Endothelial cell of umbilical vein (primary cell): Measurements from ENCODE around the gene COX4I1. TPM values are rescaled to one million over a fixed set of nuclear protein-coding genes. Genes with fewer than 3 reads are reported as not detected.

Experiments
- BruUV-seq: library from RNA; stranded (reverse); fragments of 400-500 nt; replicated peaks from 2 replicates; lab custom pipeline; 2021; lab: Mats Ljungman, UMichigan
- CTCF ChIA-PET: fragments of 300-600, 350-600 bp; sonication (Branson Sonifier 250); formaldehyde crosslinking; loops from one replicate; lab custom pipeline; 2021; ENCODE audit warnings: antibody characterized with exemption, inconsistent platforms; lab: Charles Lee
- POLR2A ChIA-PET: fragments of 300-600, 350-600 bp; sonication (Branson Sonifier 250); formaldehyde crosslinking; loops from one replicate; lab custom pipeline; 2021; ENCODE audit warnings: antibody characterized with exemption, inconsistent platforms; lab: Charles Lee
- DNase-seq: peaks from one replicate; pipeline ENCODE4 v3.0.0-alpha.2; 2011; ENCODE audit warnings: low read depth, low spot score
- FAIRE-seq: peaks from 2 replicates; lab custom pipeline; 2011; peaks lifted over from hg19 to GRCh38; lab: Jason Lieb, UNC
- H2AFZ ChIP-seq: 2 replicates; pipeline ENCODE4 v1.6.0; 2012; ENCODE audit warnings: low read depth, low read length, control low read depth, inconsistent platforms
- H3K27ac ChIP-seq: 2 replicates; pipeline ENCODE4 v1.5.1; 2011; ENCODE audit warnings: low read depth, mild to moderate bottlenecking, control low read depth, low read length, moderate library complexity; ENCODE audit not compliant: insufficient read depth
- H3K27me3 ChIP-seq, 2 experiments: 2 replicates each; pipeline versions ENCODE4 v1.6.0 to v1.6.1; 2011; ENCODE audit warnings: low read length in 2 of 2, mixed read lengths in 1 of 2; ENCODE audit not compliant: control insufficient read depth in 2 of 2, insufficient read depth in 2 of 2
- H3K36me3 ChIP-seq, 2 experiments: 2 replicates in 1 of 2; 3 replicates in 1 of 2; pipeline ENCODE4 v1.5.1; 2011; ENCODE audit warnings: low read length in 2 of 2, mild to moderate bottlenecking in 1 of 2, moderate library complexity in 1 of 2; ENCODE audit not compliant: control insufficient read depth in 2 of 2, insufficient read depth in 2 of 2; ENCODE audit errors: extremely low read depth in 1 of 2
- H3K4me1 ChIP-seq: 3 replicates; pipeline ENCODE4 v1.5.1; 2011; ENCODE audit warnings: mild to moderate bottlenecking, low read length; ENCODE audit not compliant: control insufficient read depth, insufficient read depth; ENCODE audit errors: extremely low read depth
- H3K4me2 ChIP-seq: 2 replicates; pipeline ENCODE4 v1.6.1; 2011; ENCODE audit warnings: low read length, control low read depth, mixed read lengths; ENCODE audit not compliant: insufficient read depth
- H3K4me3 ChIP-seq, 3 experiments: fragments of 200-600 bp in 1 of 3; sonication (generic), shearing (Covaris generic) in 1 of 3; replicated peaks in 1 of 3; 2 replicates each; pipeline ENCODE4 v1.5.1; 2011 to 2016; ENCODE audit warnings: control low read depth in 3 of 3, low read length in 3 of 3, mild to moderate bottlenecking in 2 of 3, inconsistent platforms in 1 of 3, low read depth in 1 of 3, moderate library complexity in 1 of 3; ENCODE audit not compliant: insufficient read depth in 1 of 3
- H3K79me2 ChIP-seq: 2 replicates; pipeline ENCODE4 v1.6.0; 2012; ENCODE audit warnings: low read length, inconsistent platforms; ENCODE audit not compliant: control insufficient read depth, insufficient read depth
- H3K9ac ChIP-seq: replicated peaks from 2 replicates; pipeline ENCODE3; 2011; ENCODE audit warnings: low read length, control low read depth; ENCODE audit not compliant: insufficient read depth; ENCODE audit errors: extremely low read depth
- H3K9me1 ChIP-seq: replicated peaks from 3 replicates; pipeline ENCODE4 v1.6.0; 2011; ENCODE audit warnings: mild to moderate bottlenecking, low read length; ENCODE audit not compliant: control insufficient read depth, insufficient read depth; ENCODE audit errors: extremely low read depth
- H3K9me3 ChIP-seq: replicated peaks from 2 replicates; pipeline ENCODE4 v1.5.1; 2012; ENCODE audit warnings: low read length, inconsistent platforms; ENCODE audit not compliant: control insufficient read depth, insufficient read depth
- H4K20me1 ChIP-seq: replicated peaks from 2 replicates; pipeline ENCODE3; 2011; ENCODE audit warnings: mild to moderate bottlenecking, low read length; ENCODE audit not compliant: control insufficient read depth, insufficient read depth; ENCODE audit errors: extremely low read depth
- EZH2 ChIP-seq: IDR thresholded peaks from 2 replicates; pipeline ENCODE4 v1.6.1; 2012; ENCODE audit warnings: borderline replicate concordance, low read depth, mild to moderate bottlenecking, moderate library complexity, low read length, inconsistent platforms; ENCODE audit not compliant: severe bottlenecking
- FOS ChIP-seq: IDR thresholded peaks from 2 replicates; pipeline ENCODE4 v1.6.1; 2011; ENCODE audit warnings: mild to moderate bottlenecking, low read length, moderate library complexity, borderline replicate concordance; ENCODE audit not compliant: insufficient read depth
- GATA2 ChIP-seq: IDR thresholded peaks from 2 replicates; pipeline ENCODE4 v1.7.0; 2011; ENCODE audit warnings: low read depth, mild to moderate bottlenecking, moderate library complexity, mixed read lengths, low read length; ENCODE audit not compliant: insufficient read length, insufficient read depth
- JUN ChIP-seq: IDR thresholded peaks from 2 replicates; pipeline ENCODE4 v1.6.1; 2011; ENCODE audit warnings: borderline replicate concordance, low read depth; ENCODE audit not compliant: insufficient read length, insufficient read depth
- MYC ChIP-seq: IDR thresholded peaks from one replicate; pipeline ENCODE4 v1.6.1; 2011; ENCODE audit warnings: mild to moderate bottlenecking, low read depth, low read length
- POLR2A ChIP-seq: IDR thresholded peaks from 2 replicates; pipeline ENCODE4 v1.6.1; 2012; ENCODE audit warnings: low read depth, mild to moderate bottlenecking, control low read depth, low read length
- POLR2AphosphoS5 ChIP-seq: IDR thresholded peaks from 2 replicates; pipeline ENCODE4 v1.6.1; 2012; ENCODE audit warnings: low read depth, mild to moderate bottlenecking, control low read depth, low read length, moderate library complexity; ENCODE audit not compliant: insufficient read depth
- dilution Hi-C: fragments of 300-500 bp; cut with MboI; formaldehyde crosslinking; loops from one replicate; pipeline ENCODE4 v1.15.0; 2019; ENCODE audit warnings: low sequenced_read_pairs; ENCODE audit not compliant: extremely low pct_ligation_motif_present
- intact Hi-C: fragments of 100-400 bp; cut with micrococcal nuclease; formaldehyde crosslinking; loops from one replicate; pipeline ENCODE4 v1.10.0; 2022
- polyA plus RNA-seq, 4 experiments: library from polyadenylated mRNA; depleted of rRNA in 3 of 4; stranded (reverse) in 3 of 4; unstranded in 1 of 4; fragments of >200 nt; gene quantifications; 2 replicates each; pipeline versions ENCODE4 v1.2.1 to v1.2.3, GENCODE V29; 2011 to 2012; ENCODE audit warnings: missing spikeins in 1 of 4
- total RNA-seq: library from RNA; stranded (reverse); gene quantifications from 2 replicates; pipeline ENCODE4 v1.2.3, GENCODE V29; 2021
- TF ChIP-seq, protein P1 (sequence below), 2 donors: IDR thresholded peaks; 1 replicate in 1 of 2; 2 replicates in 1 of 2; pipeline ENCODE4 v1.5.1; 2011; ENCODE audit warnings: low read length in 2 of 2, mild to moderate bottlenecking in 2 of 2, moderate library complexity in 2 of 2, control low read depth in 1 of 2, inconsistent platforms in 1 of 2, low read depth in 1 of 2; ENCODE audit not compliant: insufficient read depth in 1 of 2; ENCODE audit errors: extremely low read depth in 1 of 2
- TF ChIP-seq, protein P2 (sequence below): IDR thresholded peaks from 2 replicates; pipeline ENCODE4 v1.6.1; 2011; ENCODE audit not compliant: insufficient read depth, insufficient read length

COX4I1 gene
- total and polyA plus RNA-seq, 2 donors (not counting 3 experiments of a cell fraction or from before 2014, with no cell fraction given): 560 to 953 TPM

DNA sequence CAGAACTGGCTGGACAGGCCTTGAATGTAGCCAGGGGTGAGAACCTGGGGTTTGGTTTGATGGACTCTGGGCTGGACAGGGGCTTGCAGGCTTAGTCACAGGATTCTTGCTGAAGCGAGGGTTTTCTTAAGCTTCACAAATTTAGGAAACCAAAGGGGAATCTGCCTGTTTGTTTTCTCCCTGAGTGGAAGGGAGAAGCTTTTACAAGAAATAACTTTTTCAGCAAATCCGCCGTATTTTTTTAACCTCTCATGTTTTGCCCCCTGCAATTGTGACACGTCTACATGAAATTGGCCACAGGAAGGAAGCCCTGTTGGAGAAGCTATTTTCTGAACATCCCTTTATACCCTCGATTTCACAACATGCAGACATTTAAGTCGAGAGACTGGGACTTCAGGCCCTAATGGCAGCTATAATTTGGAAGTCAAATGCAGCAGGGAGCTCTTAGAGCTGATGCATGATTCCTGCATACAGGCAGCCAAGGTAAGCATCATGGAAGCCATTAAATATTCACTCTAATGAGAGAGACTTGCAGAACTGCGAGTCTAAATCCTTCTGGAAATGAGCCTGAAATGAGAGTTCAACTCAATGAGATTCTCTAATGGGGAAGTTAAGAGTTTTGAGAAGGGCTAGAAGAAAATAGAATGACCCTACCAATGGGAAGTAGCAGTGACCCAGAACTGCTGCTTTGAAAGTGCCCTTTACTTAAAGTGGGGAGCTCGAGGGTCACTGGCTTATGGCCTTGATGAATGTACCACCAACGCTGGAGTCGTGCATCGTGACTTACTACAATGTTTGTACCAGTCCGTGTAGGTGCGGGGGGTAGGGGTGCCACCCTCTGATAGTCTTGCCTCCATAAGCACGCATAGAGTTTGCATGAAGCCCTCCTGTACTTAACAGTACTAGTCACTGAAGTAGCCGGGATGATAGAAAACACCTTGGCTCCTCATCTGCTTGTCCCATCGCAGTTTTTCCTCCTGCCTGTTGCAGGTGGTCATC, 54.4 kb downstream of the COX4I1 start:
- DNase-seq (no peak), FAIRE-seq (no peak)
- Histone ChIP-seq H3K4me3 (no peak overlapping the region), H3K36me3 (no peaks in the 10 kb centered on the region), H3K27ac (no peak overlapping the region), H3K79me2 (no peaks in the 10 kb centered on the region), H2AFZ (no peak overlapping the region), H3K9me1 (no peaks in the 10 kb centered on the region), H3K9ac (no peak overlapping the region), H3K9me3 (no peaks in the 10 kb centered on the region), H3K27me3 (peaks cover 0 to 2% of the 10 kb centered on the region in 2 experiments), H4K20me1 (no peaks in the 10 kb centered on the region), H3K4me1 (no peaks in the 10 kb centered on the region), H3K4me2 (no peak overlapping the region)
- dilution Hi-C loops: no loop called here
- ChIA-PET POLR2A (no interaction called here), CTCF (interaction anchor here (1.6 kb wide), 1 partner anchor 33 kb away, joined by 7 read pairs; no protein-coding TSS in a partner anchor)
- intact Hi-C loops: no loop called here
- BruUV-seq: no TSS peak
- TF ChIP-seq, protein P1, sequence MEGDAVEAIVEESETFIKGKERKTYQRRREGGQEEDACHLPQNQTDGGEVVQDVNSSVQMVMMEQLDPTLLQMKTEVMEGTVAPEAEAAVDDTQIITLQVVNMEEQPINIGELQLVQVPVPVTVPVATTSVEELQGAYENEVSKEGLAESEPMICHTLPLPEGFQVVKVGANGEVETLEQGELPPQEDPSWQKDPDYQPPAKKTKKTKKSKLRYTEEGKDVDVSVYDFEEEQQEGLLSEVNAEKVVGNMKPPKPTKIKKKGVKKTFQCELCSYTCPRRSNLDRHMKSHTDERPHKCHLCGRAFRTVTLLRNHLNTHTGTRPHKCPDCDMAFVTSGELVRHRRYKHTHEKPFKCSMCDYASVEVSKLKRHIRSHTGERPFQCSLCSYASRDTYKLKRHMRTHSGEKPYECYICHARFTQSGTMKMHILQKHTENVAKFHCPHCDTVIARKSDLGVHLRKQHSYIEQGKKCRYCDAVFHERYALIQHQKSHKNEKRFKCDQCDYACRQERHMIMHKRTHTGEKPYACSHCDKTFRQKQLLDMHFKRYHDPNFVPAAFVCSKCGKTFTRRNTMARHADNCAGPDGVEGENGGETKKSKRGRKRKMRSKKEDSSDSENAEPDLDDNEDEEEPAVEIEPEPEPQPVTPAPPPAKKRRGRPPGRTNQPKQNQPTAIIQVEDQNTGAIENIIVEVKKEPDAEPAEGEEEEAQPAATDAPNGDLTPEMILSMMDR (IDR thresholded peaks at IDR 0.05; ENCODE audit: extremely low read depth in 1 of 2, insufficient read depth in 1 of 2, low read depth in 1 of 2, low read length in 2 of 2): no peak
- TF ChIP-seq FOS: no peak
- TF ChIP-seq, protein P2, sequence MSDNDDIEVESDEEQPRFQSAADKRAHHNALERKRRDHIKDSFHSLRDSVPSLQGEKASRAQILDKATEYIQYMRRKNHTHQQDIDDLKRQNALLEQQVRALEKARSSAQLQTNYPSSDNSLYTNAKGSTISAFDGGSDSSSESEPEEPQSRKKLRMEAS: no peak
- TF ChIP-seq EZH2: no peak
- TF ChIP-seq POLR2A: no peak
- TF ChIP-seq POLR2AphosphoS5: no peak
- TF ChIP-seq GATA2: no peak
- TF ChIP-seq MYC: no peak
- TF ChIP-seq JUN: no peak
